ENCODE data around the gene RASA3.
A peak's percentile ranks its signal among the peaks of the same experiment; 100 is the strongest.

RASA3 gene

DNA sequence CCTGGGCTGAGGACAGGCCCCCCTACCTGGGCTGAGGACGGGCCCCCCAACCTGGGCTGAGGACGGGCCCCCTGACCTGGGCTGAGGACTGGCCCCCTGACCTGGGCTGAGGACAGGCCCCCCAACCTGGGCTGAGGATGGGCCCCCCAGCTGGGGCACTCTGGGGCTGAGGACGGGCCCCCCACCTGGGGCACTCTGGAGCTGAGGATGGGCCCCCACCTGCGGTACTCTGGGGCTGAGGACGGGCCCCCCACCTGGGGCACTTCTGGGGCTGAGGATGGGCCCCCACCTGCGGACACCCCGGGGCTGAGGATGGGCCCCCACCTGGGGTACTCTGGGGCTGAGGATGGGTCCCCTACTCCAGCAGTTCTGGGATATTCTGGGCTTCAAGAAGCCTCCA lies 65.5 kb downstream of the RASA3 start:
- DNase-seq (ENCODE audit: extremely low read depth, low read depth): no peak
- TF ChIP-seq, protein P1, sequence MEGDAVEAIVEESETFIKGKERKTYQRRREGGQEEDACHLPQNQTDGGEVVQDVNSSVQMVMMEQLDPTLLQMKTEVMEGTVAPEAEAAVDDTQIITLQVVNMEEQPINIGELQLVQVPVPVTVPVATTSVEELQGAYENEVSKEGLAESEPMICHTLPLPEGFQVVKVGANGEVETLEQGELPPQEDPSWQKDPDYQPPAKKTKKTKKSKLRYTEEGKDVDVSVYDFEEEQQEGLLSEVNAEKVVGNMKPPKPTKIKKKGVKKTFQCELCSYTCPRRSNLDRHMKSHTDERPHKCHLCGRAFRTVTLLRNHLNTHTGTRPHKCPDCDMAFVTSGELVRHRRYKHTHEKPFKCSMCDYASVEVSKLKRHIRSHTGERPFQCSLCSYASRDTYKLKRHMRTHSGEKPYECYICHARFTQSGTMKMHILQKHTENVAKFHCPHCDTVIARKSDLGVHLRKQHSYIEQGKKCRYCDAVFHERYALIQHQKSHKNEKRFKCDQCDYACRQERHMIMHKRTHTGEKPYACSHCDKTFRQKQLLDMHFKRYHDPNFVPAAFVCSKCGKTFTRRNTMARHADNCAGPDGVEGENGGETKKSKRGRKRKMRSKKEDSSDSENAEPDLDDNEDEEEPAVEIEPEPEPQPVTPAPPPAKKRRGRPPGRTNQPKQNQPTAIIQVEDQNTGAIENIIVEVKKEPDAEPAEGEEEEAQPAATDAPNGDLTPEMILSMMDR (IDR thresholded peaks at IDR 0.05; ENCODE audit: low read depth, low read length): no peak

DNA sequence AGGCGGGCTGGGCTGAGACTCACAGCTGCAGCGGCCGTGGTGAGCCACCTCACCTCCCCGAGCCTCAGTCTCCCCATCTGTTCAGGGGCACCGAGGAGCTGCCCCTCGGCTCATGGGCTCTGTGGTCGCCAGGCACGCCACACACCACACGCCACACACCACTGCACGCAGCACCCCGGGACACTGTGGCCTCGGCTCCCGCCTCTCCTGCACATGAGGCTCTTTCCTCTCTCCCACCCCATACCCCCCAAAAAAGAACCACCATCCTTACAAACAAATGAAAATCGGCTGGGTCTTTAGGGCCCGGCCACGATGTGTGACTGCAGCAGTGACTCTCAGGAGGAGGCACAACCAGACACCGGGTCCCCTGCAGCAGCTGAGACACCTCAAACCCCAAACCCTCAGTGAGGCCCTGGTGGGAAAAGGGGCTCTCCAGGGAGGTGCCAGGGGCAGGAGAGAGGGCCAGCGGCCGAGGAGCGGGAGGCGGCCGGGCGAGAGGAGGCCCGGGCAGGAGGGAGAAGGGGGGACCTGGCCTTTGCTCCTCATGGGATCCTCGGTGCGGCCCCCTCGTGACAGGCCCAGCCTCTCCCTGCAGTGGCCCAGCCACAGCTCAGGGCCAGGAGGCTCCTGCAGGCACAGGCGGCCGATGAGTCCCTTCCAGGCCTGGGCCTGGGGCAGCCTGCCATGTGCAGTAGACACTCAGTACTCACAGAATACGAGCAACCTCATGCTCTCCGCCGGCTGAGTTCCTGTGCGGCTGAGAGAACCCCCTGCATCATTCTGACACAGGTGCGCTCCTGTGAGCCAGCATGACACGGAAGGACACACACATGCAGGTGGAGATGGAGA lies 66.3 kb downstream of the RASA3 start:
- TF ChIP-seq, protein P1 (IDR thresholded peaks at IDR 0.05; ENCODE audit: low read depth, low read length): no peak
- no peak for DNase-seq (ENCODE audit: extremely low read depth, low read depth)

DNA sequence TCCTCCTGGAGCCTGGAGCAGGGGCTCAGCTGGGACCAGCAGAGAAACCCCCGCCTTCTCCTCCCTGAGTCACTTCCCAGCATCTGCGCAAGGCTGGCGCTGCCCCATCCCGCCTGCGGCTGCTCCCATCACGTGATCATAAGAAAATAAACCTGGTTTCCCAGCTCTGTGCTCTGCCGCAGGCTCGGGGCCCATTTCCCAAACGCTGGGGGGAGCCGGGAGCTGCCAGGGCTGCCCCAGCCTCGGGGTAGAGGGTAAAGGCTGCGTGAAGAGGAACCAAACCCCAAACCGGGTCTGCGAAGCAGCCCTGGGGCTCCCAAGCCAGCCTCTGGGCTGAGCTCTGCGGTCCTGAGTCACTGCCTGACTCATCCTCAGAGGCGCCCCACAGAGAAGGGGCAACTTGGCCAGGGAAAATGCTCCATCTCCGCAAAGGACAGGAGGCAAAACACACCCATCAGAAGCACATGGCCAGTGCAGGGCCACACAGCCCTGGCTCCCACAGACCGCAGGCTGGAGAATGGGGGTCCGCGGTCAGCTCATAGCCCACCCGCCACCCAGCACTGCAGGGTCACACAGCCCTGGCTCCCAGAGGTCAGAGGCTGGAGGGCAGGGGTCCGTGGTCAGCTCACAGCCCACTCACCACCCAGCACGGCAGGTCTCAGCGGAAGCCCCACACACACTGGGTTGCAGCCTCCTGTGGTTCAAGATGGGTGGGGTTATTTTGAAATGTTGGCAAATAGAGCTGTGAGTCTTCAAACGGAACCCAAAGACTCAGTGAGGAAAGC lies 67.1 kb downstream of the RASA3 start:
- TF ChIP-seq, protein P1 (IDR thresholded peaks at IDR 0.05; ENCODE audit: low read depth, low read length): no peak
- peak; percentile 95 for DNase-seq (ENCODE audit: extremely low read depth, low read depth)

DNA sequence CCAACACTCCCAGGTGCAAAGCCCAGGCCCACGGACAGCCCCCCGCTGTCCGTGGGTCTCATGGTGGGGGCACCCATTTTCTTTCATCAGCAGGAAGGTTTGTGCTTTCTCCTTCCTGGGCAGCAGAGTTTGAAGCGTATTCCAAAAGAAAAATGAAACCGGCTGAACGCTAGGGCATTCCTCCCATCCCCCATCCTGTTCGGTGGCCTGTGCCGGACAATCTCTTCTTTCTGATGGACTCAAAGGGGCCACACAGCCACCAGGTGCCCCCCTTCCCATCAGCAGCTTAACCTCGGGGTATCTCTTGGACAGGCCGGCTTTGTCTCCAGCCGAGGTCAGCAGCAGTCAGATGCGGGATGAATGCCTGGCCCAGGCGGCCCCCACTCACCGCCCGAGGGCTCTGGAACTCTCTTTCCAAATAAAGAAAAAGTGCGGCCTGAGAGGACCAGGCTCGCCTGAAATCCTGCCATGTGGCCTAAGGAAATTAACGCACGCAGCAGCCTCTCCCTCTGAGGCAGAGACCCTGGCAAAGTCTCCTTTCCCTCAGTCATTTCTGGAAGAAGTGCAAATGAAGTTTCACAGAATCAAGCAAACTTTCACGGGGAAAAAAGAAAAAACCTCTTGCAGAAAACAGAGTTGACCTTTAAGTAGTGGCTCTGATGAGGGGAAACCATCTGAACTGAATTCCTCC lies 67.8 kb downstream of the RASA3 start:
- TF ChIP-seq, protein P1 (IDR thresholded peaks at IDR 0.05; ENCODE audit: low read depth, low read length): no peak; the same call in 1 of the 2 replicates
- DNase-seq (ENCODE audit: extremely low read depth, low read depth): no peak

DNA sequence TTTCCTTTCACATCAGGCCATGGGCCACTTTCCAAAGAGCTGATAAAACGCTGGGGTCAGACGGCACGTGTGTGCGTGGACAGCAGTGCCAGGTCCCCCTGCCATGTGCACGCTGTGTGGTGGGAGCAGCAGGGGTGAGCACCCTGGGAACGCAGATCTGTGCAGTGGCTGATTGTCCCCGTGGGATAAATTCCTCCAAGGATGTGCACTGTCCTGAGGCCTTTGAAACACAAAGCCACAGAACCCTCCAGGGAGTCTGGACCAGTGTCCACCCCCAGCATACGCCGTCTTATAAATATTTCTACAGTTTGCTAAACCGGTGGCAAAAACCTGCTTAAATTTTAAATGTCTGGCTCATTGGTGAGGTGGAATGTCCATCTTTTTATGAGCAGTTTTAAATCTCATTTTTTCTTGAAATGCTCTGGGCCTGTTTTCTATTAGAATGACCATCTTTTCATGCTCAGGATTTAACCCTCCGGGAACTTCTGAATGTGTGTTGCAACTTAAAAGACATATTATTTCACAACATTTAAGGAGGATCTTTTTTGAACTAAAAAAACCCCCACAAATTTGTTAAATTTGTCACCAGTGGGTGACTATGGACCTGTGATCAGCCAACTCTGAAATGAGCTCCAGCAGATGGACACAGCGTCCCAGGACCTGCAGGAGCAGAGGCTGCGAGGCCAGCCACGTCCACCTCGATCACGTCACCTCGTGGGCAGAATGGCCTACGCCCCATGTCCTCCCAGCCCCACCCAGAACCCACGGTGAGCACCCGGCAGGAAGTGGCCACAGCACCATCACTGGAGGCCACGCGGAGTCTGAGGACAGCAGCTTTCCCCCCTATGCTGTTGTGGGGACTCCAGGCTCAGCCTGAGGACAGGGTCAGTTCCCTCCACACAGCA lies 68.6 kb downstream of the RASA3 start:
- DNase-seq (ENCODE audit: extremely low read depth, low read depth): peak; percentile 51
- TF ChIP-seq, protein P1 (IDR thresholded peaks at IDR 0.05; ENCODE audit: low read depth, low read length): no peak

DNA sequence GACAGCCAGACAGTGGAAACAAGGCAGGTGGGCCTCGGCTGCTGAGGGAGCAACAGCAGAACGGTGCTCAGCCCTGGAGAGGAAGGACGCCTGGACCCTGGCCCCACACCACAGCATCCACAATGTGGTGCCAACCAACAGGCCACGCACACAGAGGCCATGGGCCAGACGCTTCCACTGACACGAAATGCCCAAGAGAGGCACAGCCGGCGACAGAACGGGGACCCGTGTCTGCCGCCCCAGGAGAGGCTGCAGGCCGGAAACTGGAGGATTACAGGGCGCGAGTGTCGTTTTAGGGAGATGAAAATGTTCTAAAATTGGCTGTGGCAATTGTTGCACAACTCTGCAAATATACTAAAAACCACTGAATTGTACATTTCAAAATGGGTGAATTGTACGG lies 69.7 kb downstream of the RASA3 start:
- TF ChIP-seq, protein P1 (IDR thresholded peaks at IDR 0.05; ENCODE audit: low read depth, low read length): no peak
- no peak for DNase-seq (ENCODE audit: extremely low read depth, low read depth)

All from AG09319 (cell line).